Panc1 (cell line): Measurements from ENCODE around the gene EYS.

Source experiments
- POLR2AphosphoS5 ChIP-seq: IDR thresholded peaks from 2 replicates; pipeline ENCODE4 v1.6.1; 2012; ENCODE audit warnings: mild to moderate bottlenecking, low read depth, low read length, moderate library complexity
- TF ChIP-seq, protein P1 (sequence below): fragments of 450-650 bp; IDR thresholded peaks from 2 replicates; pipeline ENCODE4 v1.5.1; 2017; ENCODE audit warnings: mild to moderate bottlenecking
- TF ChIP-seq, protein P2 (sequence below), 2 experiments: IDR thresholded peaks; 2 replicates each; pipeline ENCODE4 v1.6.1; 2011 to 2012; ENCODE audit warnings: low read depth in 2 of 2, control low read depth in 1 of 2, low read length in 1 of 2, mild to moderate bottlenecking in 1 of 2, moderate library complexity in 1 of 2; ENCODE audit not compliant: insufficient read depth in 1 of 2

- TF ChIP-seq POLR2AphosphoS5, result no peak
- TF ChIP-seq, protein P1, sequence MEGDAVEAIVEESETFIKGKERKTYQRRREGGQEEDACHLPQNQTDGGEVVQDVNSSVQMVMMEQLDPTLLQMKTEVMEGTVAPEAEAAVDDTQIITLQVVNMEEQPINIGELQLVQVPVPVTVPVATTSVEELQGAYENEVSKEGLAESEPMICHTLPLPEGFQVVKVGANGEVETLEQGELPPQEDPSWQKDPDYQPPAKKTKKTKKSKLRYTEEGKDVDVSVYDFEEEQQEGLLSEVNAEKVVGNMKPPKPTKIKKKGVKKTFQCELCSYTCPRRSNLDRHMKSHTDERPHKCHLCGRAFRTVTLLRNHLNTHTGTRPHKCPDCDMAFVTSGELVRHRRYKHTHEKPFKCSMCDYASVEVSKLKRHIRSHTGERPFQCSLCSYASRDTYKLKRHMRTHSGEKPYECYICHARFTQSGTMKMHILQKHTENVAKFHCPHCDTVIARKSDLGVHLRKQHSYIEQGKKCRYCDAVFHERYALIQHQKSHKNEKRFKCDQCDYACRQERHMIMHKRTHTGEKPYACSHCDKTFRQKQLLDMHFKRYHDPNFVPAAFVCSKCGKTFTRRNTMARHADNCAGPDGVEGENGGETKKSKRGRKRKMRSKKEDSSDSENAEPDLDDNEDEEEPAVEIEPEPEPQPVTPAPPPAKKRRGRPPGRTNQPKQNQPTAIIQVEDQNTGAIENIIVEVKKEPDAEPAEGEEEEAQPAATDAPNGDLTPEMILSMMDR, result no peak
- TF ChIP-seq, protein P2, sequence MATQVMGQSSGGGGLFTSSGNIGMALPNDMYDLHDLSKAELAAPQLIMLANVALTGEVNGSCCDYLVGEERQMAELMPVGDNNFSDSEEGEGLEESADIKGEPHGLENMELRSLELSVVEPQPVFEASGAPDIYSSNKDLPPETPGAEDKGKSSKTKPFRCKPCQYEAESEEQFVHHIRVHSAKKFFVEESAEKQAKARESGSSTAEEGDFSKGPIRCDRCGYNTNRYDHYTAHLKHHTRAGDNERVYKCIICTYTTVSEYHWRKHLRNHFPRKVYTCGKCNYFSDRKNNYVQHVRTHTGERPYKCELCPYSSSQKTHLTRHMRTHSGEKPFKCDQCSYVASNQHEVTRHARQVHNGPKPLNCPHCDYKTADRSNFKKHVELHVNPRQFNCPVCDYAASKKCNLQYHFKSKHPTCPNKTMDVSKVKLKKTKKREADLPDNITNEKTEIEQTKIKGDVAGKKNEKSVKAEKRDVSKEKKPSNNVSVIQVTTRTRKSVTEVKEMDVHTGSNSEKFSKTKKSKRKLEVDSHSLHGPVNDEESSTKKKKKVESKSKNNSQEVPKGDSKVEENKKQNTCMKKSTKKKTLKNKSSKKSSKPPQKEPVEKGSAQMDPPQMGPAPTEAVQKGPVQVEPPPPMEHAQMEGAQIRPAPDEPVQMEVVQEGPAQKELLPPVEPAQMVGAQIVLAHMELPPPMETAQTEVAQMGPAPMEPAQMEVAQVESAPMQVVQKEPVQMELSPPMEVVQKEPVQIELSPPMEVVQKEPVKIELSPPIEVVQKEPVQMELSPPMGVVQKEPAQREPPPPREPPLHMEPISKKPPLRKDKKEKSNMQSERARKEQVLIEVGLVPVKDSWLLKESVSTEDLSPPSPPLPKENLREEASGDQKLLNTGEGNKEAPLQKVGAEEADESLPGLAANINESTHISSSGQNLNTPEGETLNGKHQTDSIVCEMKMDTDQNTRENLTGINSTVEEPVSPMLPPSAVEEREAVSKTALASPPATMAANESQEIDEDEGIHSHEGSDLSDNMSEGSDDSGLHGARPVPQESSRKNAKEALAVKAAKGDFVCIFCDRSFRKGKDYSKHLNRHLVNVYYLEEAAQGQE (IDR thresholded peaks at IDR 0.05; ENCODE audit: insufficient read depth in 1 of 2, low read depth in 2 of 2, low read length in 1 of 2), result no peak
These were observed 832.2 kb downstream of the EYS start for GRCh38 chr6:64874776-64875175.
